Karpas-422 (cell line): ENCODE data around the gene FAM241B. TPM values are rescaled to one million over a fixed set of nuclear protein-coding genes. Genes with fewer than 3 reads are reported as not detected.

Source experiments
- DNase-seq: peaks from one replicate; pipeline ENCODE4 v3.0.0-alpha.2; 2015
- H2AFZ ChIP-seq: fragments of 200-600 bp; sonication (generic); 2 replicates; pipeline ENCODE4 v1.6.1; 2014; ENCODE audit warnings: antibody characterized with exemption, low read length, mixed read lengths
- H3K27ac ChIP-seq: fragments of 200-600 bp; sonication (generic); 2 replicates; pipeline ENCODE4 v1.5.1; 2014; ENCODE audit warnings: mild to moderate bottlenecking, low read length, moderate library complexity
- H3K27me3 ChIP-seq: fragments of 200-600 bp; sonication (generic); 2 replicates; pipeline ENCODE4 v1.6.1; 2014; ENCODE audit warnings: low read length, mixed read lengths
- H3K36me3 ChIP-seq: fragments of 200-600 bp; sonication (generic); 2 replicates; pipeline ENCODE4 v1.6.1; 2014; ENCODE audit warnings: low read length, mixed read lengths; ENCODE audit not compliant: insufficient read depth
- H3K4me1 ChIP-seq: fragments of 200-600 bp; sonication (generic); 2 replicates; pipeline ENCODE4 v1.6.1; 2014; ENCODE audit warnings: mild to moderate bottlenecking, low read length, mixed read lengths
- H3K4me2 ChIP-seq: fragments of 200-600 bp; sonication (generic); 2 replicates; pipeline ENCODE4 v1.6.1; 2014; ENCODE audit warnings: low read length, low read depth, mild to moderate bottlenecking; ENCODE audit not compliant: poor library complexity, severe bottlenecking
- H3K4me3 ChIP-seq: fragments of 200-600 bp; sonication (generic); 2 replicates; pipeline ENCODE4 v1.5.1; 2014; ENCODE audit warnings: mild to moderate bottlenecking, antibody characterized with exemption, low read length, mixed read lengths
- H3K79me2 ChIP-seq: fragments of 200-600 bp; sonication (generic); 2 replicates; pipeline ENCODE4 v1.6.1; 2014; ENCODE audit warnings: mild to moderate bottlenecking, low read length, mixed read lengths
- H3K9ac ChIP-seq: fragments of 200-600 bp; sonication (generic); 2 replicates; pipeline ENCODE4 v1.6.0; 2014; ENCODE audit warnings: low read length
- H3K9me2 ChIP-seq: fragments of 200-600 bp; sonication (generic), shearing (Covaris generic); replicated peaks from 2 replicates; pipeline ENCODE4 v1.6.0; 2014; ENCODE audit warnings: mild to moderate bottlenecking, low read length, moderate library complexity; ENCODE audit not compliant: insufficient read depth
- H3K9me3 ChIP-seq: fragments of 300-700, 200-600 bp; sonication (generic); 2 replicates; pipeline ENCODE4 v1.6.1; 2014; ENCODE audit warnings: low read length, mixed read lengths
- H4K20me1 ChIP-seq: fragments of 200-600 bp; sonication (generic); 2 replicates; pipeline ENCODE4 v1.6.1; 2014; ENCODE audit warnings: mild to moderate bottlenecking, antibody characterized with exemption, low read length, low read depth; ENCODE audit not compliant: insufficient read depth
- total RNA-seq: library from RNA; depleted of rRNA; stranded (reverse); fragments of >200 nt; shearing (Covaris generic); gene quantifications from 2 replicates; pipeline ENCODE4 v1.2.3, GENCODE V29; 2014; ENCODE audit warnings: low replicate concordance

The FAM241B gene
- total RNA-seq, 1 experiment from 2014 or later: not detected

DNA sequence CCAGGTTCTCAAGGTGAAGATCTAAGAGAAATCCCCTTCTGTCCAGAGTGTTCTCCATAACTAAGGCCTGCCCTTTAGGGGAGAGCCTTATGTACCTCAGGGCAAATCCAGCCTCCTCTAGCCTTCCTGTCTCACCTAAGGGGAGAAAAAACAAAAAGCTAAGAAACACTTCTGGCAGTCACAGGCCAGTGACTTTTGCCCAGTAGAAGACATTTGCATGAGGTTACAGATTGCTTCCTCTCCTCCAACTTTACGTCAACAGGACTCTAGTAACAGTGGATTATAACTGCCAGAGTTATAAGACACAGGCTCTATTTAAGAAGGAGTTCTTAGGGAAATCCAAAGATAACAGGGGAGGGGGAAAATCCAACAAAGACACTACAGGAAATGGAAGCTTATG is 15.9 kb upstream of the FAM241B start:
- Histone ChIP-seq H3K79me2 (no peaks in the 10 kb centered on the region), H3K4me3 (no peak overlapping the region), H4K20me1 (no peaks in the 10 kb centered on the region), H3K27ac (no peak overlapping the region), H3K4me2 (no peak overlapping the region), H3K9me2 (no peaks in the 10 kb centered on the region), H3K9ac (no peak overlapping the region), H3K27me3 (no peaks in the 10 kb centered on the region), H3K36me3 (no peaks in the 10 kb centered on the region), H3K9me3 (peaks cover 1% of the 10 kb centered on the region; the same call in 1 of the 2 replicates), H3K4me1 (peaks cover 10% of the 10 kb centered on the region), H2AFZ (no peak overlapping the region)
- peak; percentile 46 for DNase-seq

DNA sequence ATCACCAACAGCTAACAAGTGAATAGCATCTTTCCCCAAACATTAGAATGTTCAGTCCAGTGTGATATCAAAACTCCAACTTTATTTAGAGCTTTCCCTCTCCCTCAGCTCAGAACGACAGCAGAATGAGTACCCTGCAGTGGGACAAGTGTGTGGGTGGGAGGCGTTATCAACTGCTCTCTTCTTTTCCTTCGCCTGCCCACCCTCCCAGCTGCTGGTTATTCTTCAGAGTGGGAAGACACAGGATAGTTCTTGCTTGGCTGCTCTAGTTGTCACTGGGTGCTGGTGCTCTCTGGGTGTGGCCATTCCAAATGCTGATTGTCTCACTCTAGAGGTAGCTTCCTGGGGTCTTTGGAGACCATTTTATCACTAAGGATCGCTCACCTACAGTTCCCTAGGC is 13.7 kb upstream of the FAM241B start:
- Histone ChIP-seq H3K9me2 (no peaks in the 10 kb centered on the region), H3K9ac (no peak overlapping the region)

DNA sequence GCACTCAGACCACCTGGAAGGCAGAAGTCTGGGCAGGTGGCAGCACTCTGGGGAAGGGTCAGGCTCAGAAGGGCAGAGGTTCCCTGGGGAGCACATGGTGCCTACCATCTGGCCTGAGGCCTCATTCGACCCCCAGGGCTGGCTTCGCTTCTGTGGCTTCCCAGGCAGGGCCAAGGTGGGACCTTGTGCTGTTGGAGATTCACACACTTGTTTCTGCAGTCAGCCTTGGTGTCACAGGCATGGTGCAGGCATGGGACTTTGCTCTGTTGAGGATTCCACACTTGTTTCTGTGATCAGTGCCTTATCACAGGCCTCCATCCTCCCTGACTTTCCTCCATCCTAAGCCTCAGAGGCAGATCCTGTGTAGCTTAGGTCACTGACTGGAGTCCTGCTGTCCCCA is 11.3 kb upstream of the FAM241B start:
- no peaks in the 10 kb centered on the region for H3K79me2 ChIP-seq
- no peak overlapping the region for H3K27ac ChIP-seq
- H3K36me3 ChIP-seq: no peaks in the 10 kb centered on the region
- DNase-seq: no peak
- H3K9ac ChIP-seq: no peak overlapping the region
- H3K4me3 ChIP-seq: no peak overlapping the region
- H3K4me2 ChIP-seq: no peak overlapping the region
- H4K20me1 ChIP-seq: no peaks in the 10 kb centered on the region
- no peaks in the 10 kb centered on the region for H3K9me2 ChIP-seq
- no peaks in the 10 kb centered on the region for H3K27me3 ChIP-seq
- peaks cover 10% of the 10 kb centered on the region for H3K4me1 ChIP-seq
- H3K9me3 ChIP-seq: no peaks in the 10 kb centered on the region
- H2AFZ ChIP-seq: no peak overlapping the region

More for the DNA sequence above, 13.7 kb upstream of the FAM241B start:
- H3K36me3 ChIP-seq: no peaks in the 10 kb centered on the region
- H3K4me2 ChIP-seq: no peak overlapping the region
- no peaks in the 10 kb centered on the region for H3K27me3 ChIP-seq
- no peaks in the 10 kb centered on the region for H3K9me3 ChIP-seq
- DNase-seq: no peak
- H3K4me3 ChIP-seq: no peak overlapping the region
- no peak overlapping the region for H3K27ac ChIP-seq
- no peaks in the 10 kb centered on the region for H3K79me2 ChIP-seq
- H4K20me1 ChIP-seq: no peaks in the 10 kb centered on the region
- H2AFZ ChIP-seq: no peak overlapping the region
- H3K4me1 ChIP-seq: peaks cover 10% of the 10 kb centered on the region

DNA sequence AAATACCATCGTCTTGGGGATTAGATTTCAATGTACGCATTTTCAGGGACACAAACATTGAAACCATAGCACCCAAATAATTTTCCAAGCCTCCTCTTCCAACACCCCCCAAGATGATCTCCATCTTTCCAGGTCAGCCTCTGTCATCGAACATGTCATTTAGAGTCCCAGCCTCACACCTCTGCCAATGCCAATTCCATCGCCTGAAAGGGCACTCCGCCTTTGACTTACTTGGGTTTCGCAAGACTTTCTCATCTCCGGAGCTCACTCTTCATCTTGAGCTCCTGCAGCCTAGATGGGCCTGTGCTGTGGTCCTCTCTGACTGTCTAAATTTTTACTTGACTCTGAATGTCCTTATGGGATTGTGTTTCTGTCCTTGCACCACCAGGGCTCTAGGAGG is 10.4 kb upstream of the FAM241B start:
- no peak for DNase-seq
- Histone ChIP-seq H3K4me3 (no peak overlapping the region), H3K4me2 (no peak overlapping the region), H2AFZ (no peak overlapping the region), H3K9ac (no peak overlapping the region), H3K27ac (no peak overlapping the region), H4K20me1 (no peaks in the 10 kb centered on the region), H3K36me3 (no peaks in the 10 kb centered on the region), H3K9me2 (no peaks in the 10 kb centered on the region), H3K9me3 (no peaks in the 10 kb centered on the region), H3K27me3 (no peaks in the 10 kb centered on the region), H3K79me2 (no peaks in the 10 kb centered on the region), H3K4me1 (peaks cover 1% of the 10 kb centered on the region; the same call in 1 of the 2 replicates)

DNA sequence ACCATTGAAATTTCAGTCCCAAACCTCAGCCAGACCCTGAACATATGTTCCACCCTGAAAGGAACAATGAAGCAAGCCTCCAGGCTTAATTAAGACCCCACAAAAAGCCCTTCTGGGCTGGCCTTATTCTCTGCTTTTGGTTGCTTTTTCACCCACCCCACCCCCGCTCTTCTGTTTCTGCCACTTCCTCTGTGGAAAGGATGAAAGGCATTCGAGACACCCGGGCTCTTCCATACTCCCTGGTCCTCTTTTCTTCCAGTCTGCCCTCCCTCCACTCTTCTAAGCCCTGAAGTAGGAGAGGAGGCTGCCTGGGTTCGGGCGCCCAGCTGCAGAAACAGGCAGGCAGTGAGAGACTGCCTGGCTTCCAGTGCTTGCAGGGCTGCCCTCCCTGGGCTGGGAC is 9.4 kb upstream of the FAM241B start:
- no peaks in the 10 kb centered on the region for H3K36me3 ChIP-seq
- H3K4me3 ChIP-seq: no peak overlapping the region
- DNase-seq: no peak
- no peaks in the 10 kb centered on the region for H3K9me2 ChIP-seq
- H4K20me1 ChIP-seq: no peaks in the 10 kb centered on the region
- no peaks in the 10 kb centered on the region for H3K27me3 ChIP-seq
- no peak overlapping the region for H3K4me2 ChIP-seq
- no peak overlapping the region for H3K9ac ChIP-seq
- H3K79me2 ChIP-seq: no peaks in the 10 kb centered on the region
- H3K9me3 ChIP-seq: no peaks in the 10 kb centered on the region
- no peak overlapping the region for H3K27ac ChIP-seq
- no peaks in the 10 kb centered on the region for H3K4me1 ChIP-seq
- no peak overlapping the region for H2AFZ ChIP-seq

DNA sequence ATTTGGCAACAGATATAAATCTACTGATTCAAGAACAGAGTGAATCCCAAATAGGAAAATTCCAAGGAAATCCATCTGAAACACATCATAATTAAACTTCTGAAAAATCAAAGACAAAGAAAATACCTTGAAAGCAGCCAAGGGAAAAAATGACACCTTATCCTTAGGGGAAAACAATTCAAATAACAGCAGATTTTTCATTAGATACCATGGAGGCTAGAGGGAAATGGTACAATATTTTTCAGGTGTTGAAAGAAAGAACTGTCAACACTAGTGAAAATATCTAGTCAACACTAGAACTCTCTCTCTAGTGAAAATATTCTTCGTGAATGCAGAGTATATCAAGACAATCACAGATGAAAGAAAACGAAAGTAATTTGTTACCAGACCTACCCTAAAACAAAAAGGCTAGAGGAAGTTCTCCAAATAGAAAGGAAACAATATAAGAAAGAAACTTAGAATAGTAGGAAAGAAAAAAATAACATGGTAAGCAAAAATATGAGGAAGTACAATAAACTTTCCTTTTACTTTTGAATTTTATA is 5.7 kb upstream of the FAM241B start:
- no peaks in the 10 kb centered on the region for H3K27me3 ChIP-seq
- no peak overlapping the region for H2AFZ ChIP-seq
- no peaks in the 10 kb centered on the region for H3K9me2 ChIP-seq
- no peak for DNase-seq
- H3K79me2 ChIP-seq: no peaks in the 10 kb centered on the region
- H3K4me3 ChIP-seq: no peak overlapping the region
- H3K27ac ChIP-seq: no peak overlapping the region
- H3K9me3 ChIP-seq: no peaks in the 10 kb centered on the region
- H3K4me2 ChIP-seq: no peak overlapping the region
- H3K36me3 ChIP-seq: no peaks in the 10 kb centered on the region
- H3K9ac ChIP-seq: no peak overlapping the region
- no peaks in the 10 kb centered on the region for H4K20me1 ChIP-seq
- no peaks in the 10 kb centered on the region for H3K4me1 ChIP-seq

DNA sequence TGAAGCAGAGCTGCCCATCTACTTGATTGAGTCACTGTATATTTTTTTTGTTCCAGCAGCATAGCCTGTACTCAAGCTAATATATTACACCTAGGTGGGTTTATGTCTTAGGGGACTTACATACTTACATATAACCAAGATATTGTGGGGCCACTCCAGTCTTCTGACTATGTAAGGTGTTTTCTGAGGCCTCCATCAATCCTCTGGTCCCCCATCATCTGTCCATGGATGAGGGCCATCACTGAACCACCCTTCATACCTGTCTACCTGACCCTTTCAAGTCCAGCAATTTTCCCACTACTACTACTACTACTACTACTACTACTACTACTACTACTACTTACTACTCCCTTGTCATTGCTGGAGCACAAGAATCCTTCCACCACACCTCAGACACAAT is 3.2 kb upstream of the FAM241B start:
- Histone ChIP-seq H4K20me1 (no peaks in the 10 kb centered on the region), H3K27ac (no peak overlapping the region), H3K79me2 (no peaks in the 10 kb centered on the region), H3K27me3 (no peaks in the 10 kb centered on the region), H3K4me3 (no peak overlapping the region), H3K9ac (no peak overlapping the region), H3K36me3 (no peaks in the 10 kb centered on the region), H2AFZ (no peak overlapping the region), H3K9me3 (no peaks in the 10 kb centered on the region), H3K4me1 (no peaks in the 10 kb centered on the region), H3K4me2 (no peak overlapping the region), H3K9me2 (no peaks in the 10 kb centered on the region)
- DNase-seq: no peak

DNA sequence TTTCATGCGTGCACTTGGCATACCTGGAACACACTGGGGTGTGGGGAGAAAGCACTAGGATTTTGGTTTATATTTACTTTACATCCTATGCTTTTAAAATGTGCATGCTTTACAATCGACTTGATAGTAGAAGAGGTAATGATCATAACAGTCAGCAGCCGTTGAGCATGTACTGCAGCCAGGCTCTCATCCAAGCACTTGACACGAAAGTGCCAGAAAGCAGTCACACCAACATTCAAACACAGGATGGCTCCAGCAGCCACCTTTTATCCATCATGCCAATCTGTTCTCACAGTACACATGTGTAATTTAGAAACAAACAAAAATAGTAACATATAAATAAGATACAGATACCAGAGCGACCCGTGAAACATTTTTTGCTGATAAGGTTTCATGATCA is 1.2 kb upstream of the FAM241B start:
- no peaks in the 10 kb centered on the region for H3K9me3 ChIP-seq
- no peaks in the 10 kb centered on the region for H3K9me2 ChIP-seq
- no peak for DNase-seq
- H3K79me2 ChIP-seq: no peaks in the 10 kb centered on the region
- no peak overlapping the region for H3K9ac ChIP-seq
- H3K27ac ChIP-seq: no peak overlapping the region
- no peaks in the 10 kb centered on the region for H3K36me3 ChIP-seq
- no peak overlapping the region for H3K4me2 ChIP-seq
- H4K20me1 ChIP-seq: no peaks in the 10 kb centered on the region
- H2AFZ ChIP-seq: no peak overlapping the region
- no peak overlapping the region for H3K4me3 ChIP-seq
- no peaks in the 10 kb centered on the region for H3K4me1 ChIP-seq
- no peaks in the 10 kb centered on the region for H3K27me3 ChIP-seq

DNA sequence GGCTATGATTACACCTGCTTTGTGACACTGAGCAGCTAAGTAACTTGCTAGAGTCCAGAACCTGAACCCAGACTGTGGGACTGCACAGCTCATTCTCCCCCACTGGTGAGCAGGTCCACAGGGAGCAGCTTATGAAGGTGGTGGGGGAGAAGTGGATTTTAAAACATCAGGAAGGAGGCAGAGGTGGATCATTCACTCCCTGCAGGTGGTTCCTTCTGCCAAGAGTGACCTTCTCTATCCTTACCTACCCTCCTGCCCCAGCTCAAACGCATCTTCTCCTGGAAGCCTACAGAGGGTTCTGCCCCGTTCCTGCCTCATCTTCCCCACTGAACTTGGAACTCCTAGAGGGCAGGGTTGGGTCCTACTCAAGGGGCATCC is 539 bp upstream of the FAM241B start:
- no peaks in the 10 kb centered on the region for H4K20me1 ChIP-seq
- H3K27me3 ChIP-seq: no peaks in the 10 kb centered on the region
- no peak for DNase-seq
- no peaks in the 10 kb centered on the region for H3K79me2 ChIP-seq
- H2AFZ ChIP-seq: no peak overlapping the region
- H3K27ac ChIP-seq: no peak overlapping the region
- H3K4me1 ChIP-seq: no peaks in the 10 kb centered on the region
- no peak overlapping the region for H3K9ac ChIP-seq
- no peaks in the 10 kb centered on the region for H3K9me2 ChIP-seq
- no peaks in the 10 kb centered on the region for H3K9me3 ChIP-seq
- H3K4me2 ChIP-seq: no peak overlapping the region
- H3K36me3 ChIP-seq: no peaks in the 10 kb centered on the region
- H3K4me3 ChIP-seq: no peak overlapping the region
